Lung (tissue), 12 donors: ENCODE results near the gene GPR39. TPM values are rescaled to one million over a fixed set of nuclear protein-coding genes. Genes with fewer than 3 reads are reported as not detected.
"Not testable (repeated sequence)": the region's sequence is repeated elsewhere in the genome, so short reads cannot be mapped to it uniquely, and the experiment has no call there.

Experiments
- ATAC-seq: fragments of 200-7000 bp; cut with Tn5 transposase; one replicate; pipeline ENCODE4 v1.9.1; 2020; ENCODE audit warnings: moderate number of reproducible peaks; ENCODE audit not compliant: insufficient read depth, low FRiP score
- DNase-seq, 3 donors: peaks; one replicate each; pipeline ENCODE4 v3.0.0-alpha.2; 2013 to 2017
- H3K27ac ChIP-seq, 2 donors: one replicate each; pipeline ENCODE4 v1.5.1; 2013; ENCODE audit warnings: mild to moderate bottlenecking in 2 of 2, moderate library complexity in 2 of 2, control low read depth in 1 of 2, inconsistent platforms in 1 of 2, low read depth in 1 of 2, low read length in 1 of 2
- H3K27me3 ChIP-seq, 3 donors: one replicate each; pipeline ENCODE4 v1.5.1; 2013; ENCODE audit warnings: low read length in 2 of 3; ENCODE audit not compliant: control insufficient read depth in 3 of 3, insufficient read depth in 3 of 3
- H3K36me3 ChIP-seq, 4 donors: one replicate each; pipeline ENCODE4 v1.5.1; 2013; ENCODE audit warnings: low read length in 4 of 4, mild to moderate bottlenecking in 1 of 4, moderate library complexity in 1 of 4; ENCODE audit not compliant: control insufficient read depth in 4 of 4, insufficient read depth in 4 of 4
- H3K4me1 ChIP-seq, 5 donors: one replicate each; pipeline ENCODE4 v1.5.1; 2013; ENCODE audit warnings: low read length in 5 of 5, mild to moderate bottlenecking in 2 of 5, moderate library complexity in 1 of 5; ENCODE audit not compliant: control insufficient read depth in 5 of 5, insufficient read depth in 5 of 5
- H3K4me3 ChIP-seq: one replicate; pipeline ENCODE4 v1.5.1; 2013; ENCODE audit warnings: mild to moderate bottlenecking, control low read depth, moderate library complexity
- H3K9ac ChIP-seq, 2 donors: one replicate each; pipeline ENCODE4 v1.5.1; 2013; ENCODE audit warnings: low read length in 2 of 2, control low read depth in 1 of 2; ENCODE audit not compliant: insufficient read depth in 1 of 2
- H3K9me3 ChIP-seq, 4 donors: one replicate each; pipeline ENCODE4 v1.5.1; 2013; ENCODE audit warnings: low read length in 3 of 4, mild to moderate bottlenecking in 1 of 4, moderate library complexity in 1 of 4; ENCODE audit not compliant: control insufficient read depth in 4 of 4, insufficient read depth in 3 of 4
- WGBS, 2 donors: extraction: QIAGEN DNeasy Blood & Tissue Kit; methylation state at CpG; one replicate each; pipeline ENCODE4 v1.1.7; 2013; 5-methylcytosine and 5-hydroxymethylcytosine counted together
- polyA plus RNA-seq, 2 donors: library from polyadenylated mRNA; stranded (reverse); fragments of 200-250 nt; gene quantifications; one replicate each; pipeline ENCODE4 v1.2.1, GENCODE V29; 2013
- total RNA-seq, 2 donors: library from RNA; depleted of rRNA in 1 of 2; stranded (reverse); fragments of >200 nt in 1 of 2; gene quantifications; one replicate each; pipeline ENCODE4 v1.2.1, GENCODE V29; 2014 to 2021
- TF ChIP-seq, protein P1 (sequence below): IDR thresholded peaks from 2 replicates; pipeline ENCODE4 v1.5.1; 2012; ENCODE audit warnings: mild to moderate bottlenecking; ENCODE audit errors: control extremely low read depth, extremely low read depth
- donor health status: control.
- donor health status: control.
- donor health status: Bipolar disorder and iron deficiency.
- donor health status: healthy.
- donor health status: DM: yes; HTN: yes; CAD: no.

The GPR39 gene
- total and polyA plus RNA-seq, 4 donors = 5.8 to 15.3 (median 11.1) TPM

DNA sequence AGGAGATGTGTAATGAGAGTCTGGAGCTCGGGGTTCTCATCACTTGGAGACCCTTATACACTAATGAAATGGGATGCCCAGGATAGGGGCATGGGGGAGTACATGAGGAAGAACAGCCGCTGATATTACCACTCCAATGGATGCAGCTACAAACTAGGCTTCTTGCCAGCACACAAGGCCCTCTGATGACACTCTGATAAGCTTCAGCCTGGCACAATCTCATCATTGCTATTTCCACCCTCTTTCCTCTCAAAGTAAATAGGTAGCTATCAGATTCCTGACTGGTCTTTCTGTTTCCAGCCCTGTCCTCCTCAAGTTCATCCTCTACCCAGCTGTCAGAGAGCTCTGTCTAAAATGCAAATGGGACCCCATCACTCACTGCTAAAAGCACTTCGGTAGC lies 103.0 kb downstream of the GPR39 start:
- Histone ChIP-seq H3K27ac (no peak overlapping the region), H3K27me3 (no peaks in the 10 kb centered on the region), H3K9ac (no peak overlapping the region), H3K9me3 (peaks cover 0 to 19% (median 0%) of the 10 kb centered on the region in 4 donors), H3K4me1 (no peaks in the 10 kb centered on the region), H3K36me3 (no peaks in the 10 kb centered on the region), H3K4me3 (no peak overlapping the region)
- TF ChIP-seq, protein P1, sequence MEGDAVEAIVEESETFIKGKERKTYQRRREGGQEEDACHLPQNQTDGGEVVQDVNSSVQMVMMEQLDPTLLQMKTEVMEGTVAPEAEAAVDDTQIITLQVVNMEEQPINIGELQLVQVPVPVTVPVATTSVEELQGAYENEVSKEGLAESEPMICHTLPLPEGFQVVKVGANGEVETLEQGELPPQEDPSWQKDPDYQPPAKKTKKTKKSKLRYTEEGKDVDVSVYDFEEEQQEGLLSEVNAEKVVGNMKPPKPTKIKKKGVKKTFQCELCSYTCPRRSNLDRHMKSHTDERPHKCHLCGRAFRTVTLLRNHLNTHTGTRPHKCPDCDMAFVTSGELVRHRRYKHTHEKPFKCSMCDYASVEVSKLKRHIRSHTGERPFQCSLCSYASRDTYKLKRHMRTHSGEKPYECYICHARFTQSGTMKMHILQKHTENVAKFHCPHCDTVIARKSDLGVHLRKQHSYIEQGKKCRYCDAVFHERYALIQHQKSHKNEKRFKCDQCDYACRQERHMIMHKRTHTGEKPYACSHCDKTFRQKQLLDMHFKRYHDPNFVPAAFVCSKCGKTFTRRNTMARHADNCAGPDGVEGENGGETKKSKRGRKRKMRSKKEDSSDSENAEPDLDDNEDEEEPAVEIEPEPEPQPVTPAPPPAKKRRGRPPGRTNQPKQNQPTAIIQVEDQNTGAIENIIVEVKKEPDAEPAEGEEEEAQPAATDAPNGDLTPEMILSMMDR = no peak
- ATAC-seq (no peak), DNase-seq (no peak)
- WGBS, 2 donors = 47 to 60% methylated on average over 3 of the region's 3 CpGs

DNA sequence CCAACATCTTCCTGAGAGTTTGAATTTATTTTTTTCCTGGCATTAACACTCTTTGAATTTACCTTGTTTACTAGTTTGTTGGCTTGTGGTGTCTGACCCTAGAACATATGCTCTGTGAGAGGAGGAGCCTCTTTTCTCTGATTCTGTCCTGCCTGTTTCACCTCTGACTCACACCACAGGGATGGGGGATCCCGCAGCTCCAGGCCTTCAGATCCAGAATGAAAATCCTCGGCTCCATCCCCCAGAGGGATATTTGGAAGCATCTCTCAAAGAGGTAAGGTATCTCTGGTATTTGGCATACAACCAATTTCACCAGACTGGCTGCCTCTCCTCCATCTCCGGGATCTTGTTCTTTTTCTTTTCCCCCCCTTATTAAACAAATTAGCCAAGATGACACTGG lies 104.7 kb downstream of the GPR39 start:
- TF ChIP-seq, protein P1 = no peak
- Histone ChIP-seq H3K9me3 (peaks cover 0 to 23% (median 0%) of the 10 kb centered on the region in 4 donors), H3K36me3 (no peaks in the 10 kb centered on the region), H3K27me3 (no peaks in the 10 kb centered on the region), H3K9ac (no peak overlapping the region), H3K4me1 (no peaks in the 10 kb centered on the region), H3K4me3 (no peak overlapping the region), H3K27ac (no peak overlapping the region)
- 70 to 79% methylated on average over 3 of the region's 3 CpGs for WGBS, 2 donors
- DNase-seq (no peak), ATAC-seq (no peak)

GRCh38 chr2:132522901-132523300 lies 106.3 kb downstream of the GPR39 start:
- Histone ChIP-seq H3K4me1 (no peaks in the 10 kb centered on the region), H3K36me3 (no peaks in the 10 kb centered on the region), H3K27ac (no peak overlapping the region), H3K4me3 (no peak overlapping the region), H3K9ac (no peak overlapping the region), H3K9me3 (peaks cover 0 to 26% (median 0%) of the 10 kb centered on the region in 4 donors), H3K27me3 (no peaks in the 10 kb centered on the region)
- WGBS, 2 donors = 57 to 67% methylated on average over 4 of the region's 4 CpGs
- TF ChIP-seq, protein P1 = no peak
- ATAC-seq (no peak), DNase-seq (peak in 1 of 3 donors; percentile 3)

DNA sequence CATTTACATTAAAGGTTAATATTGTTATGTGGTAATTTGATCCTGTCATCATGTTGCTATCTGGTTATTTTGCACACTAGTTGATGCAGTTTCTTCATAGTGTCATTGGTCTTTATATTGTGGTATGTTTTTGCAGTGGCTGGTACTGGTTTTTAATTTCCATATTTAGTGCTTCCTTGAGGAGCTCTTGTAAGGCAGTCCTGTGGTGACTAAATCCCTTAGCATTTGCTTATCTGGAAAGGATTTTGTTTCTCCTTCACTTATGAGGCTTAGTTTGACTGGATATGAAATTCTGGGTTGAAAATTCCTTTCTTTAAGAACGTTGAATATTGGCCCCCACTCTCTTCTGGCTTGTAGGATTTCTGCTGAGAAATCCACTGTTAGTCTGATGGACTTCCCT lies 120.5 kb downstream of the GPR39 start:
- WGBS, 2 donors = 56 to 69% methylated on average over 1 of the region's 1 CpG
- DNase-seq, H3K27me3 ChIP-seq, ATAC-seq, H3K9ac ChIP-seq, H3K4me1 ChIP-seq, H3K27ac ChIP-seq, H3K36me3 ChIP-seq, H3K9me3 ChIP-seq, H3K4me3 ChIP-seq: not testable (repeated sequence)
